Activated CD8-positive, alpha-beta memory T cell treated with anti-CD3 and anti-CD28 coated beads, Interleukin-2, amount 50 U/mL, for 1 hour (primary cell): Measurements from ENCODE around the gene SERP2.

Experiments
- DNase-seq: peaks from one replicate; pipeline ENCODE4 v3.0.0-alpha.2; 2020; ENCODE audit errors: extremely low read depth

The SERP2 gene

GRCh38 chr13:44435142-44435918, 61.7 kb downstream of the SERP2 start:
- DNase-seq: peak; percentile 83

- no peak for DNase-seq
These were observed 62.4 kb downstream of the SERP2 start for GRCh38 chr13:44435919-44436510.

DNA sequence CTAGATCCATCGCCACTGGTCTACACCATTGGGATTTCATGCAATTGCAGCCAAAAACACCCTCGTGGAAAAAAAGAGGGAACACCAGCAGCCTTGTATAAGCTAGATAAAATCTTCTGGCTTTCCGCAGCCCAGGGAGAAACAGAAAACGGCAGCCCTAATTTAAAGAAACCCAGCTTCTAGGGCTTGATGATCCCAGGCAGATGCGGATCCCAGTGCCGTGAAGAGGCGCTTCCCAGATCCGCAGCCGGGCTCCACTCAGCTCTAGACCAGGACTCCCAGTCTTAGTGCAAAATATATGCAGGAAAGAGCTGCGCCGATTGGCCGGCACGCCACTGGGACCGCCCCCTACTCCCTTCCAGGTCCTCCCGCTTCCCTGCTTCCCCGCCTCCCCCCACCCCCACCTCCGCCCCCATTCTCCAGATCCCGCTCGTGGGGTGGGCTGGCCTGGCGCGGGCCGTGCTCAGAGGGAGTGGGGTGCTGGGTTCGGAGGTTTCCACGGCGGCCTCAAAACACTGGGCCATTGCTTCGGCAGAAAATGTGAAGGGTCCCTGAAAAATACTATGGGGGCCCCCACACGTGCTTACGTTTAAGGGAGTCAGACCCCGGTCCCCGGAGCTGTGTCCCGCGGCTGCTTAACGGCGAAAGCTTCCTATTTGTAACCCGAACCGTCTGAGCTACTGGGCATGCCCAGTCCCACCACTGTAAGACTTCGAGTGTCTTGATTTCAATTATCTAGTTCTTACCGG, 63.1 kb downstream of the SERP2 start:
- DNase-seq: no peak

- DNase-seq: no peak
These were observed 64.0 kb downstream of the SERP2 start for GRCh38 chr13:44437356-44438233.

DNA sequence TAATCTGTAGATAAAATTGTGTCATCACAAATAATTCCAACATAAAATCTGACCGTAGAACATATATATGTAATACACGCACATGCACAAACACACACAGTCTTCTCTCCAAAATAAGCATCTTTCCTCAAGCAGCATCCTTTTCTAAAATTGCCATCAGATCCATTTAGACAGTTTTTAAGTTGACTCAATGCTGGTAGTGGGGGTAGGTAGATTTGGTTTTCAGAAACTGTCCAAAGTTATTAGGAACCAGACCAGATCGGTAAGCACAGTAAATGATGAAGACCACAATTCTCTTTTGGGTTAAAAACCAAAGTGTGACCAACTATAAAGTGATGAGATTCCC, 64.6 kb downstream of the SERP2 start:
- DNase-seq: no peak

DNA sequence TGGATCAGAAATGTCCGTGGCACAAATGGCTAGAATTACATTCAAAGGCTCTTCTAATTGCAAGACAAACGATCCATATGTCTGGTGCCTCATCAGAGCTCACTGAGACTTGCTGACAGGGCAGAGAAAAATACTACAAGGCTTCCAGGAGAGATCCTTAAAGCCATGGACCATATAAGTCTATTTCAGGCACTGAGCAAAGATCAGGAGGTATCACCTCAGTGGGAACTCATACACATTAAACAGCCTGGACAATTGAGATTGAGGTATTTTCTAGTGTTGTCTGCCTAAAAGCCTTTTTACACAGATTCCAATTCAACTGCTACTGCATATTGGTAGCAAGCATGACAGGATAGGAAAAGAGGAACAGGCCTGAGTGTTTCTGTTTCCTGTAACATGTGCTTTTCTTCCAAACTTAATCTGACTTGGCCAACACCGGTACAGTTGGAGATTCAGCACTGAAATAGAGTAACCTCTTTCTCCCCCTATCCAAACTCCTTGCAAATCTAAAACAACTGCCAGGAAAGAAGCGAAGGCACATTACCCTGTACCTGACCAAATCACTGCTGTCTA, 65.9 kb downstream of the SERP2 start:
- DNase-seq: no peak

DNA sequence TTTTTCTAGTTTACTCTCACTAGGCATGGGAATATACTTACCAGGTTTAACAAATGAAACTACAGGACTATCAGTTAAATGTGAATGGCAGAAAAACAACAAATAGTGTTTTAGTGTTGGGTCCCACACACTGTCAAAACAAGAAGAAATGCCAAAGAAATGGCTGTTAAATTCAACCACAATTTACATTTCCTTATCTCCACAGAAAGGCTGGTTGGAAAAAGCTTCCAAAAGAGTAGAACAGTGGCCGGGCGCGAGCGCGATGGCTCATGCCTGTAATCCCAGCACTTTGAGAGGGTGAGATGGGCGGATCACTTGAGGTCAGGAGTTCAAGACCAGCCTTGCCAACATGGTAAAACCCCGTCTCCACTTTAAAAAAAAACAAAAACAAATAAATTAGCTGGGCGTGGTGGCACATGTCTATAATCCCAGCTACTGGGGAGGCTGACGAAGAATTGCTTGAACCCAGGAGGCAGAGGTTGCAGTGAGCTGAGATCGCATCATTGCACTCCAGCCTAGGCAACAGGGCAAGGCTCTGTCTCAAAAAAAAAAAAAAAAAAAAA, 66.5 kb downstream of the SERP2 start:
- no peak for DNase-seq
